Heart left ventricle (tissue), 13 donors: ENCODE data around the gene CMC2.

Experiments
- CTCF ChIP-seq, 12 donors: fragments of 200-600 bp; sonication (generic) in 4 of 12; IDR thresholded peaks; one replicate each; pipeline versions ENCODE4 v1.5.0 to v1.8.0; 2018 to 2022; ENCODE audit warnings: antibody characterized with exemption in 12 of 12, mild to moderate bottlenecking in 5 of 12
- POLR2A ChIP-seq, 2 donors: fragments of 450-650 bp; IDR thresholded peaks; one replicate each; pipeline ENCODE4 v1.6.1; 2017; ENCODE audit warnings: antibody characterized with exemption in 2 of 2, mild to moderate bottlenecking in 2 of 2, moderate library complexity in 2 of 2
- donor health status: ischemic (EF 13 %, LVEDD 7.1; RV severe dilation, severe dysfunction).
- donor health status: DM: no; HTN: yes; CAD: no.
- donor health status: DM: no; HTN: no; CAD: no.
- donor health status: ischemic (EF 25% LVEDD 6.9; RV normal size, moderate dysfunction).
- donor health status: ischemic (EF 25% LVEDD 5.7; RV mildly dilated, moderate dysfunction).
- donor health status: ischemic (EF 35%, LVEDD 5.7; RV mildly dilated, moderate dysfunction).
- donor health status: nonischemic (EF 11% LVEDD 7.7; RV severe dilation, severe dysfunction).
- donor health status: DM: yes; HTN: yes; CAD: no.
- donor health status: PGD.
- donor health status: ischemic (EF 29% LVEDD 5.4; RV normal size, mild dysfunction).
- donor health status: nonischemic (EF 23%, LVEDD 6.1; RV moderate dilation, normal function).

GRCh38 chr16:80997964-80998620, 8.6 kb downstream of the CMC2 start:
- TF ChIP-seq CTCF (IDR thresholded peaks at IDR 0.05): no peak
- no peak for TF ChIP-seq POLR2A (IDR thresholded peaks at IDR 0.05)
